SK-N-SH treated with all-trans-retinoic acid at 6 μM for 48 hours (cell line): ENCODE results near the gene MFSD6.

Experiments
- ATAC-seq: fragments of 200-7000 bp; cut with Tn5 transposase; 3 replicates; pipeline ENCODE4 v1.9.1; 2020; ENCODE audit warnings: mild to moderate bottlenecking, moderate library complexity
- ARNTL ChIP-seq: fragments of 450-650 bp; formaldehyde crosslinking; IDR thresholded peaks from 2 replicates; pipeline ENCODE4 v1.5.0; 2020; ENCODE audit warnings: low read depth, mild to moderate bottlenecking, moderate library complexity, borderline replicate concordance
- BACH2 ChIP-seq: fragments of 250-450 bp; sonication (Bioruptor Pico); IDR thresholded peaks from 2 replicates; pipeline ENCODE4 v1.9.0; 2021; ENCODE audit warnings: mild to moderate bottlenecking, borderline replicate concordance
- CSDC2 ChIP-seq: fragments of 250-450 bp; sonication (Bioruptor Pico); IDR thresholded peaks from 2 replicates; pipeline ENCODE4 v1.5.0; 2020; ENCODE audit warnings: mild to moderate bottlenecking, moderate library complexity
- ESRRG ChIP-seq: fragments of 250-450 bp; sonication (Bioruptor Pico); IDR thresholded peaks from 2 replicates; pipeline ENCODE4 v1.6.1; 2021; ENCODE audit warnings: mild to moderate bottlenecking
- GLIS3 ChIP-seq: fragments of 250-450 bp; sonication (Bioruptor Pico); IDR thresholded peaks from 2 replicates; pipeline ENCODE4 v1.5.0; 2020; ENCODE audit warnings: mild to moderate bottlenecking, moderate library complexity
- ISL1 ChIP-seq: fragments of 250-450 bp; sonication (Bioruptor Pico); IDR thresholded peaks from 2 replicates; pipeline ENCODE4 v2.1.2; 2022; ENCODE audit warnings: mild to moderate bottlenecking, moderate library complexity
- OSR1 ChIP-seq: fragments of 250-450 bp; sonication (Bioruptor Pico); IDR thresholded peaks from 2 replicates; pipeline ENCODE4 v1.8.0; 2022; ENCODE audit warnings: moderate library complexity, mild to moderate bottlenecking, inconsistent platforms
- PPARA ChIP-seq: fragments of 250-450 bp; sonication (Bioruptor Pico); IDR thresholded peaks from 2 replicates; pipeline ENCODE4 v1.5.0; 2020; ENCODE audit warnings: mild to moderate bottlenecking, borderline replicate concordance
- RARB ChIP-seq: fragments of 250-450 bp; sonication (Bioruptor Pico); IDR thresholded peaks from 2 replicates; pipeline ENCODE4 v1.8.0; 2021; ENCODE audit warnings: mild to moderate bottlenecking, moderate library complexity
- SNAI2 ChIP-seq: fragments of 250-450 bp; sonication (Bioruptor Pico); IDR thresholded peaks from 2 replicates; pipeline ENCODE4 v1.5.0; 2020; ENCODE audit warnings: mild to moderate bottlenecking, moderate library complexity
- TCF4 ChIP-seq: fragments of 250-450 bp; sonication (Bioruptor Pico); IDR thresholded peaks from 2 replicates; pipeline ENCODE4 v1.8.0; 2021; ENCODE audit warnings: mild to moderate bottlenecking, moderate library complexity, borderline replicate concordance
- TOX ChIP-seq: fragments of 250-450 bp; sonication (Bioruptor Pico); IDR thresholded peaks from 2 replicates; pipeline ENCODE4 v1.8.0; 2021; ENCODE audit warnings: mild to moderate bottlenecking, moderate library complexity, borderline replicate concordance
- ZC3H10 ChIP-seq: fragments of 250-450 bp; sonication (Bioruptor Pico); IDR thresholded peaks from 2 replicates; pipeline ENCODE4 v1.5.1; 2021; ENCODE audit warnings: mild to moderate bottlenecking, moderate library complexity
- ZFP3 ChIP-seq: fragments of 250-450 bp; sonication (Bioruptor Pico); IDR thresholded peaks from 2 replicates; pipeline ENCODE4 v1.5.0; 2020; ENCODE audit warnings: mild to moderate bottlenecking, moderate library complexity
- ZNF565 ChIP-seq: fragments of 450-650 bp; formaldehyde crosslinking; conservative IDR thresholded peaks from 2 replicates; pipeline ENCODE4 v1.5.0; 2020; ENCODE audit warnings: low read depth, mild to moderate bottlenecking, moderate library complexity
- ZNF70 ChIP-seq: fragments of 450-650 bp; formaldehyde crosslinking; IDR thresholded peaks from 2 replicates; pipeline ENCODE4 v1.5.0; 2020; ENCODE audit warnings: mild to moderate bottlenecking, moderate library complexity
- ZNF8 ChIP-seq: fragments of 450-650 bp; formaldehyde crosslinking; IDR thresholded peaks from 2 replicates; pipeline ENCODE4 v1.5.0; 2020; ENCODE audit warnings: mild to moderate bottlenecking, moderate library complexity
- TF ChIP-seq, protein P1 (sequence below): fragments of 250-450 bp; sonication (Bioruptor Pico); IDR thresholded peaks from 2 replicates; pipeline ENCODE4 v1.5.0; 2020; ENCODE audit warnings: mild to moderate bottlenecking, moderate library complexity
- TF ChIP-seq, protein P2 (sequence below): fragments of 250-450 bp; sonication (Bioruptor Pico); IDR thresholded peaks from 2 replicates; pipeline ENCODE4 v1.5.1; 2021; ENCODE audit warnings: mild to moderate bottlenecking, moderate library complexity
- TF ChIP-seq, protein P3 (sequence below): fragments of 250-450 bp; sonication (Bioruptor Pico); IDR thresholded peaks from 2 replicates; pipeline ENCODE4 v1.8.0; 2021; ENCODE audit warnings: low read depth, mild to moderate bottlenecking, moderate library complexity, borderline replicate concordance
- TF ChIP-seq, protein P4 (sequence below): fragments of 250-450 bp; sonication (Bioruptor Pico); IDR thresholded peaks from 2 replicates; pipeline ENCODE4 v1.5.1; 2020; ENCODE audit warnings: low read depth, mild to moderate bottlenecking, moderate library complexity
- TF ChIP-seq, protein P5 (sequence below): fragments of 250-450 bp; sonication (Bioruptor Pico); IDR thresholded peaks from 2 replicates; pipeline ENCODE4 v1.8.0; 2020; ENCODE audit warnings: mild to moderate bottlenecking, moderate library complexity, borderline replicate concordance

The MFSD6 gene

DNA sequence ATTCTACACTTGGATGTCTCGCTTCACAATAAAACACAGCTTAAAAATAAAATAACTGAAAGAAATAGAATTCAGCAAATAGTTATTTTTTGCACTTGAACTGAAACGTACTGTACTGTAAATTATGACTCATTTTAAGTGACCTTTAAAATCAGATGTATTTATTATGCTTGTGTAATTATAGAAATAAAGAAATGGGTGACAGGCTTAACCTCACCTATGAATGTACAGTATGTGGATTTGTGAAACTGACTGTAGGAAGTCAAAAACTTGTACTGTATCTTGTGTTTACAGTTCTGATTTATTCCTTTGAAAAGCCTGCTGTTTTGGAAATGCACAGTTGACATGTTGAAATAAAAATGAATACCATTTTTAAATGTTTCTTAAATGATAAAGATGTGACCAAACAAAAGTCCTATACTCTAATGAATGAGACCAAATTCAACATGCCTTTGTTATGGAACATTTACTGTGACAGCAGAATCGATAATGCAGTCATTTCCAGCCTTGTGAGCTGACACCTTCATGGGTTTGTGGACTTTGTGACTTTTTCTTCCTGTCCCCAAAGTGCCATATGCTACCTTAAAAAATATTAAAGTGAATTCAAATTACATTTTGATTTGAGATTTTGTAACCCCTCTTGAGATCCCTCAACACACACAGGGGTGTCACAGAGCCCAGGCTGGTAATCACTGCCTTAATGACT, 93.7 kb downstream of the MFSD6 start (continued):
- TF ChIP-seq, protein P1, sequence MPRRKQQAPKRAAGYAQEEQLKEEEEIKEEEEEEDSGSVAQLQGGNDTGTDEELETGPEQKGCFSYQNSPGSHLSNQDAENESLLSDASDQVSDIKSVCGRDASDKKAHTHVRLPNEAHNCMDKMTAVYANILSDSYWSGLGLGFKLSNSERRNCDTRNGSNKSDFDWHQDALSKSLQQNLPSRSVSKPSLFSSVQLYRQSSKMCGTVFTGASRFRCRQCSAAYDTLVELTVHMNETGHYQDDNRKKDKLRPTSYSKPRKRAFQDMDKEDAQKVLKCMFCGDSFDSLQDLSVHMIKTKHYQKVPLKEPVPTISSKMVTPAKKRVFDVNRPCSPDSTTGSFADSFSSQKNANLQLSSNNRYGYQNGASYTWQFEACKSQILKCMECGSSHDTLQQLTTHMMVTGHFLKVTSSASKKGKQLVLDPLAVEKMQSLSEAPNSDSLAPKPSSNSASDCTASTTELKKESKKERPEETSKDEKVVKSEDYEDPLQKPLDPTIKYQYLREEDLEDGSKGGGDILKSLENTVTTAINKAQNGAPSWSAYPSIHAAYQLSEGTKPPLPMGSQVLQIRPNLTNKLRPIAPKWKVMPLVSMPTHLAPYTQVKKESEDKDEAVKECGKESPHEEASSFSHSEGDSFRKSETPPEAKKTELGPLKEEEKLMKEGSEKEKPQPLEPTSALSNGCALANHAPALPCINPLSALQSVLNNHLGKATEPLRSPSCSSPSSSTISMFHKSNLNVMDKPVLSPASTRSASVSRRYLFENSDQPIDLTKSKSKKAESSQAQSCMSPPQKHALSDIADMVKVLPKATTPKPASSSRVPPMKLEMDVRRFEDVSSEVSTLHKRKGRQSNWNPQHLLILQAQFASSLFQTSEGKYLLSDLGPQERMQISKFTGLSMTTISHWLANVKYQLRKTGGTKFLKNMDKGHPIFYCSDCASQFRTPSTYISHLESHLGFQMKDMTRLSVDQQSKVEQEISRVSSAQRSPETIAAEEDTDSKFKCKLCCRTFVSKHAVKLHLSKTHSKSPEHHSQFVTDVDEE (CRISPR knock-in tag), result no peak
- TF ChIP-seq OSR1 (CRISPR knock-in tag) (no peak), CSDC2 (CRISPR knock-in tag) (no peak), BACH2 (no peak), ZNF8 (CRISPR knock-in tag) (no peak), ZFP3 (CRISPR knock-in tag) (no peak)

DNA sequence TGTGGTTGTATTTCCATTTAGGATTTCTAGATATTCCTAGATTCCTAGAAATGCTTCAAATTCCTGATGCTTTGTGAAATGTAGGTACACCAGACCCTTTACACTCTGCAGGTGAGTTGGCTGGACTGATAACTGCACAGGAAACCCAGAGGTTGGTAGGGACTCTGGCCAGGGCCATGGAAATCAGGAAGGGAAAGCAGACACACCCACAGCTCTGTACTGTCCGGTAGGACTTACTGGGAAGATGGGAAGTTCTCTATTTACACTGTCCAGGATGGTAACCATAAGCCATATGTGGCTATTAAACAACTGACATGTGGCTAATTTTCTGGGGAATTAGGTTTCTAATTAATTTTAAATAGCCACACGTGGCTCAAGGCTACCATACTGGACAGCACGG, 94.9 kb downstream of the MFSD6 start:
- TF ChIP-seq GLIS3 (no peak), BACH2 (no peak), ZNF70 (CRISPR knock-in tag) (no peak), RARB (CRISPR knock-in tag) (no peak), SNAI2 (CRISPR knock-in tag) (no peak)
- TF ChIP-seq, protein P2, sequence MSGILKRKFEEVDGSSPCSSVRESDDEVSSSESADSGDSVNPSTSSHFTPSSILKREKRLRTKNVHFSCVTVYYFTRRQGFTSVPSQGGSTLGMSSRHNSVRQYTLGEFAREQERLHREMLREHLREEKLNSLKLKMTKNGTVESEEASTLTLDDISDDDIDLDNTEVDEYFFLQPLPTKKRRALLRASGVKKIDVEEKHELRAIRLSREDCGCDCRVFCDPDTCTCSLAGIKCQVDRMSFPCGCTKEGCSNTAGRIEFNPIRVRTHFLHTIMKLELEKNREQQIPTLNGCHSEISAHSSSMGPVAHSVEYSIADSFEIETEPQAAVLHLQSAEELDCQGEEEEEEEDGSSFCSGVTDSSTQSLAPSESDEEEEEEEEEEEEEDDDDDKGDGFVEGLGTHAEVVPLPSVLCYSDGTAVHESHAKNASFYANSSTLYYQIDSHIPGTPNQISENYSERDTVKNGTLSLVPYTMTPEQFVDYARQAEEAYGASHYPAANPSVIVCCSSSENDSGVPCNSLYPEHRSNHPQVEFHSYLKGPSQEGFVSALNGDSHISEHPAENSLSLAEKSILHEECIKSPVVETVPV (CRISPR knock-in tag), result no peak
- no peak for ATAC-seq

DNA sequence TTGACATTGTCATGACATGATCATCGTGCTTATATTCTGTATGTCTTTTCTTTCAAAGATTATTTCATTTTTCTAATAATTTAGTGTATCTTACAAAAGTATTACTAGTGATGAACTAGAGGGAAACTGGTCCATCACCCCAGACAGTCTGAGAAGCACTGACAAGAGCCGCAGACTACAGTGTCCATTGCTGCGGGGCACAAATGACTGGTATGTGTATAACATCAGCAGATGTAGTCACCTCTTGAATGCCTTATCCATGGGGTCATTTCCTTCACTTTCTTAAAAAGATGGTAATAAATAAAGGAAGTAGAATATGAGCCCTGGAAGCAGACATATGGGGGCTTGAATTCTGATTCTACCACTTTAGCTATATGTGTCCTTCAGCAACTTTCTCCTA, 96.8 kb downstream of the MFSD6 start:
- TF ChIP-seq ISL1 (CRISPR knock-in tag) (no peak), ZNF8 (CRISPR knock-in tag) (no peak), TOX (CRISPR knock-in tag) (no peak), SNAI2 (CRISPR knock-in tag) (no peak), PPARA (CRISPR knock-in tag) (no peak), RARB (CRISPR knock-in tag) (no peak), TCF4 (CRISPR knock-in tag) (no peak), ARNTL (CRISPR knock-in tag) (no peak), BACH2 (no peak), GLIS3 (no peak), ZC3H10 (CRISPR knock-in tag) (no peak), CSDC2 (CRISPR knock-in tag) (no peak), ZFP3 (CRISPR knock-in tag) (no peak), ZNF565 (CRISPR knock-in tag) (no peak), ESRRG (CRISPR knock-in tag) (no peak), ZNF70 (CRISPR knock-in tag) (no peak)
- TF ChIP-seq, protein P3, sequence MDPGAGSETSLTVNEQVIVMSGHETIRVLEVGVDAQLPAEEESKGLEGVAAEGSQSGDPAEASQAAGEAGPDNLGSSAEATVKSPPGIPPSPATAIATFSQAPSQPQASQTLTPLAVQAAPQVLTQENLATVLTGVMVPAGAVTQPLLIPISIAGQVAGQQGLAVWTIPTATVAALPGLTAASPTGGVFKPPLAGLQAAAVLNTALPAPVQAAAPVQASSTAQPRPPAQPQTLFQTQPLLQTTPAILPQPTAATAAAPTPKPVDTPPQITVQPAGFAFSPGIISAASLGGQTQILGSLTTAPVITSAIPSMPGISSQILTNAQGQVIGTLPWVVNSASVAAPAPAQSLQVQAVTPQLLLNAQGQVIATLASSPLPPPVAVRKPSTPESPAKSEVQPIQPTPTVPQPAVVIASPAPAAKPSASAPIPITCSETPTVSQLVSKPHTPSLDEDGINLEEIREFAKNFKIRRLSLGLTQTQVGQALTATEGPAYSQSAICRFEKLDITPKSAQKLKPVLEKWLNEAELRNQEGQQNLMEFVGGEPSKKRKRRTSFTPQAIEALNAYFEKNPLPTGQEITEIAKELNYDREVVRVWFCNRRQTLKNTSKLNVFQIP (CRISPR knock-in tag), result no peak
- TF ChIP-seq, protein P4, sequence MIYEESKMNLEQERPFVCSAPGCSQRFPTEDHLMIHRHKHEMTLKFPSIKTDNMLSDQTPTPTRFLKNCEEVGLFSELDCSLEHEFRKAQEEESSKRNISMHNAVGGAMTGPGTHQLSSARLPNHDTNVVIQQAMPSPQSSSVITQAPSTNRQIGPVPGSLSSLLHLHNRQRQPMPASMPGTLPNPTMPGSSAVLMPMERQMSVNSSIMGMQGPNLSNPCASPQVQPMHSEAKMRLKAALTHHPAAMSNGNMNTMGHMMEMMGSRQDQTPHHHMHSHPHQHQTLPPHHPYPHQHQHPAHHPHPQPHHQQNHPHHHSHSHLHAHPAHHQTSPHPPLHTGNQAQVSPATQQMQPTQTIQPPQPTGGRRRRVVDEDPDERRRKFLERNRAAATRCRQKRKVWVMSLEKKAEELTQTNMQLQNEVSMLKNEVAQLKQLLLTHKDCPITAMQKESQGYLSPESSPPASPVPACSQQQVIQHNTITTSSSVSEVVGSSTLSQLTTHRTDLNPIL (CRISPR knock-in tag), result no peak
- TF ChIP-seq, protein P2 (CRISPR knock-in tag), result no peak
- TF ChIP-seq, protein P5, sequence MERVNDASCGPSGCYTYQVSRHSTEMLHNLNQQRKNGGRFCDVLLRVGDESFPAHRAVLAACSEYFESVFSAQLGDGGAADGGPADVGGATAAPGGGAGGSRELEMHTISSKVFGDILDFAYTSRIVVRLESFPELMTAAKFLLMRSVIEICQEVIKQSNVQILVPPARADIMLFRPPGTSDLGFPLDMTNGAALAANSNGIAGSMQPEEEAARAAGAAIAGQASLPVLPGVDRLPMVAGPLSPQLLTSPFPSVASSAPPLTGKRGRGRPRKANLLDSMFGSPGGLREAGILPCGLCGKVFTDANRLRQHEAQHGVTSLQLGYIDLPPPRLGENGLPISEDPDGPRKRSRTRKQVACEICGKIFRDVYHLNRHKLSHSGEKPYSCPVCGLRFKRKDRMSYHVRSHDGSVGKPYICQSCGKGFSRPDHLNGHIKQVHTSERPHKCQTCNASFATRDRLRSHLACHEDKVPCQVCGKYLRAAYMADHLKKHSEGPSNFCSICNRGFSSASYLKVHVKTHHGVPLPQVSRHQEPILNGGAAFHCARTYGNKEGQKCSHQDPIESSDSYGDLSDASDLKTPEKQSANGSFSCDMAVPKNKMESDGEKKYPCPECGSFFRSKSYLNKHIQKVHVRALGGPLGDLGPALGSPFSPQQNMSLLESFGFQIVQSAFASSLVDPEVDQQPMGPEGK (CRISPR knock-in tag), result no peak
- no peak for ATAC-seq
